ENCODE results near the gene AFMID.

DNA sequence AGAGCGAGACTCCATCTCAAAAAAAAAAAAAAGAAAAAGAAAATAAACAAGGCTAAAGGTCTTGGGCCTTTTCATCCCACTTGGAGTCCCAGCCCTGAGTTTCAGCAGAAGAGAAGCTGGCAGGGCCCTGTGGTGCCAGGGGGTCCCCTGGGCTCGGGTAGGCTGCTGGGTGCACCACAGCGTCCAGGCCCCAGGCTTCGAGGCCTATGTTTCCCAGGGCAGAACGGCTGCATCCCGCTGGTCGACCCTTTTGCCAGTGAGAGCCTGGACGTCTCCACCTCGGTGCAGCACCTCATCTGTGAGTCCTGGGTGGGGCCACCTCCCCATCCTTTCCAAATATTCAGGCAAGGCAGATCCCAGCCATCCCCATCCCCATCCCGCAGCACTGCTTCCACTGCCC lies 46.5 kb downstream of the AFMID start:
- no peak for TF ChIP-seq POLR2AphosphoS5 (IDR thresholded peaks at IDR 0.05; ENCODE audit: insufficient read depth in 1 of 2, low read depth in 1 of 2)
- TF ChIP-seq, protein P1, sequence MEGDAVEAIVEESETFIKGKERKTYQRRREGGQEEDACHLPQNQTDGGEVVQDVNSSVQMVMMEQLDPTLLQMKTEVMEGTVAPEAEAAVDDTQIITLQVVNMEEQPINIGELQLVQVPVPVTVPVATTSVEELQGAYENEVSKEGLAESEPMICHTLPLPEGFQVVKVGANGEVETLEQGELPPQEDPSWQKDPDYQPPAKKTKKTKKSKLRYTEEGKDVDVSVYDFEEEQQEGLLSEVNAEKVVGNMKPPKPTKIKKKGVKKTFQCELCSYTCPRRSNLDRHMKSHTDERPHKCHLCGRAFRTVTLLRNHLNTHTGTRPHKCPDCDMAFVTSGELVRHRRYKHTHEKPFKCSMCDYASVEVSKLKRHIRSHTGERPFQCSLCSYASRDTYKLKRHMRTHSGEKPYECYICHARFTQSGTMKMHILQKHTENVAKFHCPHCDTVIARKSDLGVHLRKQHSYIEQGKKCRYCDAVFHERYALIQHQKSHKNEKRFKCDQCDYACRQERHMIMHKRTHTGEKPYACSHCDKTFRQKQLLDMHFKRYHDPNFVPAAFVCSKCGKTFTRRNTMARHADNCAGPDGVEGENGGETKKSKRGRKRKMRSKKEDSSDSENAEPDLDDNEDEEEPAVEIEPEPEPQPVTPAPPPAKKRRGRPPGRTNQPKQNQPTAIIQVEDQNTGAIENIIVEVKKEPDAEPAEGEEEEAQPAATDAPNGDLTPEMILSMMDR (IDR thresholded peaks at IDR 0.05): no peak
